Right forelimb (tissue), 1 donor: ENCODE measurements around the gene FZD10.

Source experiments
- DNase-seq: peaks from one replicate; pipeline ENCODE4 v3.0.0-alpha.2; 2018

The FZD10 gene

DNA sequence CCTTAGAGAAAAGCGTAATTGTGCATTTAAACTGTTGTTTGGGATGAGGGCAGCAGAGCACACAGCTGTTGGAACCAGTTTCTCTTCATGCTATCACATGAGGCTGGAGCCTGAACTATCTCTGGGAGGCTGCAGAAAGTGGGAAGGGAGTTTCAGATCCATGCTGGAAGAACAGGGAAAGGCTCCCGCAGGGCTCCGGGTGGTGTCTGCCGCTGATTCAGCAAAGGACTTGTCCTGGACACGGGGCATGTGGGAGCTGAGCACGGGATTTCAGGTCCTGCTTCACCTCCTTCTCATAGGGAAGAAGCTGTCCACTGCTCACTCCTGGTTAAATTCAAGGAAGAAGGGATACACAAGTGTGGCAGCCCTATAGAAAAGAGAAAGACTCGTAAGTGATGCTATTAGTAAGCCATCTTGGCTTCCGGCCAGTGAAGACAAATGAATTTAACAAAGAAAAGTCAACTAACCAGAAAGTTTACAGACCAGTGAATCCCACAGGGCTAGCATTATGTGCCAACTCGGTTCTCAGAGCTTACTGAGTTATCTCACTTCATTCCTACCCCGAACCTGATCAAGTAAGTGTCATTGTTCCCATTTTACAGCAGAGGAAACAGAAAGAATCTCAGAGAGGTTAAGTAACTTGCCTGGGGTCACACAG is 6.7 kb upstream of the FZD10 start:
- DNase-seq = no peak

DNA sequence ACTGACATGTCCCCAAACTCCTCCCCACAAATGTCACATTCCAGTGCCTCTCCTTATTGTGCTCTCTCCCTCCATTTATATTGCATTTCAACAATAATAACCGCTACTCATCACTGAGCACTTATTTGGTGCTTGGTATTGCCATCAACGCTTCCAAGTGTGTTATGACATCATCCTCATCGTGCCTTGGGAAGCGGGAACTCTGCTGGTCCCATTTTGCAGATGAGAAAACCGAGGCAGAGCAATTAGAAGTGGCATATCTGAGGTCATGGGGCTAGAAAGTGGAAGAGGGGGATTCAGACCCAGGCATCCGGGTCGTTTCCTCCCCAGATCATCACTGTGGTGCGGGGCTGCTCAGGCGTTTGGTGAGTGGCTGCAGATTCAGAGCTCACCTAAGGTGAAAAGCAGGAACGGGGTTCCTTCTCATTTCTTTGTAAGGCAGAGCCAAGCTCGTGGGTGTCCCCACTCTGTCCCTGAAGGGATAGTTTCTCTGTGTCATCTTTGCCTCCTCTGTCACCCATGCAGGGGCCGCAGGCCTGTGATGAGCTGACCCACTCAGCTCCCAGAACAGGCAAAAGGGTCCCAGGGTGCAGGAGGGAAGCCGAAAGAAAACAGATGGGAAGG is 5.5 kb upstream of the FZD10 start:
- no peak for DNase-seq

DNA sequence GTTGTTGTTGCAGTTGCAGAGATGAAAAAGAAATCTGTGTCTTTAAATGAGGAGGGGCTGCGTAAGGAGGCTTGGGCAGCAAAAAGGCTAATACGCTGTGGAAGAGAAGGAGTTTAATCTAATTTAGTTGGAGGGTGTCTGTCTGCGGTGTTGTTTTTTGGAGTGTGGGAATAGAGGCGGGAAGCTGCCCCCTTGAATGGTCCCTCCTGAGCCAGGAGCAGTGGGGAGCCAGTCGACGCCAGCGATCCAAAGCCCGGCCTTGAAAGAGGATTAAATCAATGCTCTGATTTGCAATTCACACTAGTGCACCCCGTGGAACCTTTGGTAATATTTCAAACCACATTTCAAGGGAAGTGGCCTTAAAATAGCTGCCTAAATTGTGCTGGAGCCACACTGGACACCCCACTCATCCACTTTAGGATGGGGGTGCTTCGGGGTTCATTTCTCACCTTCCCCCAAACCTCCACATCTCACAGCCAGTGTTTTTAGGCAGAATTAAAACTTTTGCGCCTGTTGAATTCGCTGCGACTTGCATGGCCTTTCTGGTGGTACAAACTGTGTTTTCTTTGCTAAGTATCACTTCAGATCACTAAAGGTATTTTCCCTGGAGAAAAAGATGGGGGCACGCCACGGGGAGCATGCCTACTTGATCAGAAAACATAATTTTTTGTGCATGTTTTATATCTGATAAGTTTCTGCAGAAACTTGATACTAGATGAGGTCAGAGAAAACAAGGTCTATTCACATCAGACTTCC is 4.1 kb upstream of the FZD10 start:
- no peak for DNase-seq

DNA sequence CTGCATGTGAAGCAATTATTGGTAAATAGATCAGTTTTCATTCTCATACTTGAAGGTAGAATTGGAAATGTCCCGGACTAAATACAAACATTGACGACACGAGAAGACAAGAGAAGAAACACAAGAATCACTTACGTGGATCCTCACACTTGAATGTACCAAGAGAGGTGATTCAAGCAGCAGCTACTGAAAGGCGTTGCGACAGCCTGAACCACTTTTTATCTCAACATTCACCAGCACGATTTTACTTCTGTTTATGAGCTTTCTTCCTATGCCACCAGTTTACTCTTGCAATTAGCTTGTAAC is 3.6 kb upstream of the FZD10 start:
- no peak for DNase-seq

DNA sequence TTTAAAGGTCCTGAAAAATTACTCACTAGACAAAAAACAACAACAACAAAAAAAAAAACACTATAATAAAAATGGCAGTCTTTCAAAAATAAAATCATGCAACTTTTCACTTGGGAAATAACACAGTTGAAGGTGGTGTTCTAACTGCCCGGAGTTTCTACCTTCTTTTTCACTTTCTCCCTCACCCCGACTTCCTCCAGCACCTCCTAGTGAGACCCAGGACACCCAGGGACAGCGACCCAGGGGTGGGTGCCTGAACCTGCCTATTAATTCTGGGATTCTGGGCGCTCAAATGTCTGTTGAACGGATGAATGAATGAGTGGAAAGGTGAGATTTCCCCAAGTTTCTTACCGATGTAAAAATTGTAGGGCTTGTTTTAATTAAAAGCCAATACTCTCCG is 2.0 kb upstream of the FZD10 start:
- DNase-seq = no peak

DNA sequence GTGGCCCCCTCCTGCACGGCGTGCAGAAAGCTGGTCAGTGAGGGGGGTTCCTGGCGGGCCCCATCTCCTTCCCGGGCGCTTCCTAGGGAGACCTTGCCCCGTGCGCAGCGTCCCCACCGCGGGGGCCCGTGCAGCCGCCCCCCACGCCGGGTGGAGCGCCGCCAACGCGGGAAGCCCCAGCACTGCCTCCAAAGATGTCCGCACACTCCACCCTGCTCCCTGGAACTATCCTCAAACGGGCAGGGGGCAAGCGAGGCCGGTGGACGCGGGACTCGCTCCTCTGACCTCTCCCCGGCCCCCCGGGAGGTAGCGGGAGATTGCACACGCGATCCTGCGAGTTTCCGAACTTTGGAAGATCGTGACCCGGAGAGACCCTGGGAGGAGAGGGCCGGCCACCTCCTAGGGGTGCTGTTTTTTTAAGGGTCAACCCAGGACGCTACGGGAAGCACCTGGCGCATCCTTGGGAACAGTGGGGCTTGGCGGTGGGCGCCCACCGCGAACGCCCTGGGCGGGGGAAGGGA is 1.5 kb upstream of the FZD10 start:
- no peak for DNase-seq

DNA sequence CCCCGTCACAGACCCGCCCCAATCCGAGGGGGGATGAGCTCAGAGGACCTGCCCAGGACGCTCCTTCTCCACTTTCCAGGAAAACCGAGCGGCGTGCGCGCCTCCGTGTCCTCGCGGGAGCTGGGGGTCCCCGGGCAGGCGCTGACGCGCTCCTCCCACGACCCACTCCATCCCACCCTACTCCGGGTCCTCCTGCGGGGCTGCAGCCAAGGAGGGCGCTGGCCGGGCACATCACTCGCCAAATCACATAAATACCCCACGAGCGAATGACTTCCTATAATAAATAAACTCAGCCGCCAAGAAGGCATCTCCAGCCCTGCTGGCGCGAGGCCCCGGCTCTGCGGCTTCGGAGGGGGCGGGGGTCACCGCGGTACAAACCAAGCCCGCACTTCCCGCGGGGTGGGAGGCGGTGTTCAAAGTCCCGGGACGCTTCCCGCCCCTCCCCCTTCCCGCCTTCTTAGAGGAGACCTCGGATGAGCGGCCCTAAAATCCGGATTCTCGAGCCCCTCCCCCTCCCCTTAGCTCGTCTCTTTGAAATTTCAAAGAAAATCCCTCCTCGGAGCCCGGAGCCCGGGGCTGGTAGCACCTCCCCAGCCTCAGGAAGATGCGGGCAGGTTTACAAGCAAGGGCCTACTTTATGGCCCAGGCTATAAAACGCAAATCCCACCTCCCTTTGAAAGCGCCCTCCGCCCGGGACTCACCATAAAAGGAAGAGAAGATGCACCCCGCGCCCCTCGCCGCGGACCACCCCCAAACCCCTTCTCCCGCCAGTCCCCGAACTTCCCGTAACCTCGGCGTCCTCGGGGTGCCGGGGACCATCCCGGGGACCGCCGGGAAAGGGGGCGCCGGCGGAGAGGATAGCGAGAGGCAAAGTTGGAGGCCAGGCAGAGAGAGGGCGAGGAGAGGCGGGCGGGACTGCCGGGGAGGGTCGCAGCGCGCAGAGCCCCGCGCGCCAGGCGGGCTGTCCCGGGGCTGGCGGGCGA is 712 bp upstream of the FZD10 start:
- DNase-seq = peak; percentile 75

DNA sequence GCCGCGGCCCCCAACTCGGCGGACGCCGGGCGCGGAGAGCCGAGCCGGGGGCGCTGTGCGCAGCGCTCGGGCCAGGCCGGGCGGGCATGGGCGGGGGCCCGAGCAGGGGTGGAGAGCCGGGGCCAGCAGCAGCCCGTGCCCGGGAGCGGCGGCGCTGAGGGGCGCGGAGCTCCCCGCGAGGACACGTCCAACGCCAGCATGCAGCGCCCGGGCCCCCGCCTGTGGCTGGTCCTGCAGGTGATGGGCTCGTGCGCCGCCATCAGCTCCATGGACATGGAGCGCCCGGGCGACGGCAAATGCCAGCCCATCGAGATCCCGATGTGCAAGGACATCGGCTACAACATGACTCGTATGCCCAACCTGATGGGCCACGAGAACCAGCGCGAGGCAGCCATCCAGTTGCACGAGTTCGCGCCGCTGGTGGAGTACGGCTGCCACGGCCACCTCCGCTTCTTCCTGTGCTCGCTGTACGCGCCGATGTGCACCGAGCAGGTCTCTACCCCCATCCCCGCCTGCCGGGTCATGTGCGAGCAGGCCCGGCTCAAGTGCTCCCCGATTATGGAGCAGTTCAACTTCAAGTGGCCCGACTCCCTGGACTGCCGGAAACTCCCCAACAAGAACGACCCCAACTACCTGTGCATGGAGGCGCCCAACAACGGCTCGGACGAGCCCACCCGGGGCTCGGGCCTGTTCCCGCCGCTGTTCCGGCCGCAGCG is 639 bp downstream of the FZD10 start:
- DNase-seq = peak; percentile 54

DNA sequence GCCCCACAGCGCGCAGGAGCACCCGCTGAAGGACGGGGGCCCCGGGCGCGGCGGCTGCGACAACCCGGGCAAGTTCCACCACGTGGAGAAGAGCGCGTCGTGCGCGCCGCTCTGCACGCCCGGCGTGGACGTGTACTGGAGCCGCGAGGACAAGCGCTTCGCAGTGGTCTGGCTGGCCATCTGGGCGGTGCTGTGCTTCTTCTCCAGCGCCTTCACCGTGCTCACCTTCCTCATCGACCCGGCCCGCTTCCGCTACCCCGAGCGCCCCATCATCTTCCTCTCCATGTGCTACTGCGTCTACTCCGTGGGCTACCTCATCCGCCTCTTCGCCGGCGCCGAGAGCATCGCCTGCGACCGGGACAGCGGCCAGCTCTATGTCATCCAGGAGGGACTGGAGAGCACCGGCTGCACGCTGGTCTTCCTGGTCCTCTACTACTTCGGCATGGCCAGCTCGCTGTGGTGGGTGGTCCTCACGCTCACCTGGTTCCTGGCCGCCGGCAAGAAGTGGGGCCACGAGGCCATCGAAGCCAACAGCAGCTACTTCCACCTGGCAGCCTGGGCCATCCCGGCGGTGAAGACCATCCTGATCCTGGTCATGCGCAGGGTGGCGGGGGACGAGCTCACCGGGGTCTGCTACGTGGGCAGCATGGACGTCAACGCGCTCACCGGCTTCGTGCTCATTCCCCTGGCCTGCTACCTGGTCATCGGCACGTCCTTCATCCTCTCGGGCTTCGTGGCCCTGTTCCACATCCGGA is 1.4 kb downstream of the FZD10 start:
- DNase-seq = no peak

DNA sequence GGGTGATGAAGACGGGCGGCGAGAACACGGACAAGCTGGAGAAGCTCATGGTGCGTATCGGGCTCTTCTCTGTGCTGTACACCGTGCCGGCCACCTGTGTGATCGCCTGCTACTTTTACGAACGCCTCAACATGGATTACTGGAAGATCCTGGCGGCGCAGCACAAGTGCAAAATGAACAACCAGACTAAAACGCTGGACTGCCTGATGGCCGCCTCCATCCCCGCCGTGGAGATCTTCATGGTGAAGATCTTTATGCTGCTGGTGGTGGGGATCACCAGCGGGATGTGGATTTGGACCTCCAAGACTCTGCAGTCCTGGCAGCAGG is 1.9 kb downstream of the FZD10 start:
- no peak for DNase-seq

DNA sequence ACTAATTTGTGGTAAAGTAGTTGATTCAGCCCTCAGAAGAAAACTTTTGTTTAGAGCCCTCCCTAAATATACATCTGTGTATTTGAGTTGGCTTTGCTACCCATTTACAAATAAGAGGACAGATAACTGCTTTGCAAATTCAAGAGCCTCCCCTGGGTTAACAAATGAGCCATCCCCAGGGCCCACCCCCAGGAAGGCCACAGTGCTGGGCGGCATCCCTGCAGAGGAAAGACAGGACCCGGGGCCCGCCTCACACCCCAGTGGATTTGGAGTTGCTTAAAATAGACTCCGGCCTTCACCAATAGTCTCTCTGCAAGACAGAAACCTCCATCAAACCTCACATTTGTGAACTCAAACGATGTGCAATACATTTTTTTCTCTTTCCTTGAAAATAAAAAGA is 2.7 kb downstream of the FZD10 start:
- DNase-seq = no peak

DNA sequence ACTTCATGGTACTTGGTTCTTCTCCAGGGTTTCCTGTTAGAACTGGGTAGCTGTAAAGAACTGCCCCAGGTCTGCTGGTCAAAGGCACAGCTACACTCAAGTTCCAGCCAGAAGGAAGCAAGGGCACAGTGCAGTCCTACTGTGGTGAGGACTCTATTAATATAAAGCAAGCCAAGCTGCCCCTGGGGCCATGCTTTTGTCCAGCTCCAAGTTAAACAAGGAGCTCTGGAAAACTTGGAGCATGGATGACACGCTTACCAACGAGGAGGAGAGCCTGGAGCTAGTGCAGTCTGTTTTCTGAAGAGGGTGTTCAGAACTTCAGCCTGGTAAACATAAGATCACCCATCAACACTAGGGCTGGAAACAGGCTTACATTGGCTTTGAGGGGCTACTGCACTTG is 4.0 kb downstream of the FZD10 start:
- no peak for DNase-seq

DNA sequence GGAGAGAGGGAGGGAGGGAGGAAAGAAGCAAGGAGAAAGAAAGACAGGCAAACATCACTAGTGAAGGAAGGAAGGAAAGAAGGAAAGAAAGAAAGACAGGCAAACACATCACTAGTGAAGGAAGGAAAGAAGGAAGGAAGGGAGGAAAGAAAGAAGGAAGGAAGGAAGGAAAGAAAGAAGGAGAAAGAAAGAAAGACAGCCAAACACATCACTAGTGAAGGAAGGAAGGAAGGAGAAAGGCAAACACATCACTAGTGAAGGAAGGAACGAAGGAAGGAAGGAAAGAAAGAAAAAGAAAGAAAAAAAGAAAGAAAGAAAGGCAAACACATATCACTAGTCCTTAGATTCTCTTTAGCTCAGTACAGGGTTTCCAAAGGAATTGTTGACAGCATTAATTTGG is 5.3 kb downstream of the FZD10 start:
- DNase-seq = no peak

DNA sequence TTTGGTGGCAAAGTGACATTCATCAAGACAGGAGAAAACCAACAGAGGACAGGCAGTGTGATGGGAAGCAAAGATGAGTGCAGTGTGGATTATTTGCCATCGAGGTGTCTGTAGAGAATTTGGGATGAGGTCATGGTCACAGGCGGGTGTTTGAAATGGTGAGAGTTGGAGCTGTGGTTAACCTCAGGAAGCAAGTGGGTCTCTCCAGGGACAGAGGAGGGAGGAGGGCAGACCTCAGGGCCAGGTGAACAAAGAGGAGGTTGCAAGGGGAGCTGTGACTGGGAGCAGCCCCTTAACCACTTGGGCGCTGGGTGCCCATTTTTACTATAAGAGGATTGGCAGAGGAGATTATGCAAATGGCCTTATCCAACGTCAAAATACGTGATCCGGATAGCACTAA is 7.0 kb downstream of the FZD10 start:
- DNase-seq = no peak

DNA sequence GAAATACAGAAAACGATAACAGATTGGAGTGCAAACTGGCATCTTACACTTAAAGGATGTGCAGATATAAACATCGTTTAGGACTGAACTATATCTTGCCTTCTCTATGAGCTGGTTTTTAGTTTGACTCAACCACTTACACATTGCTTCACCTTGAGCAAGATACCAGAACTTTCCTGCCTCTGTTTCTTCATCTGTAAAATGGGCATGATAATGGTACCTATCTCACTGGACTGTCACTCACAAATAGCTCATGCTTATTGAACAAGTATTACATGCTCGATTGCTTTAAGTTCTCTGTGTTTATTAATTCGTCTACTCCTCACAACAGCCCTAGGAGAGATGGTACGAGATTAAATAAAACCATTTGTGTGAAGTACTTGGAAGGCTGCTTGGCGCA is 7.7 kb downstream of the FZD10 start:
- DNase-seq = no peak

DNA sequence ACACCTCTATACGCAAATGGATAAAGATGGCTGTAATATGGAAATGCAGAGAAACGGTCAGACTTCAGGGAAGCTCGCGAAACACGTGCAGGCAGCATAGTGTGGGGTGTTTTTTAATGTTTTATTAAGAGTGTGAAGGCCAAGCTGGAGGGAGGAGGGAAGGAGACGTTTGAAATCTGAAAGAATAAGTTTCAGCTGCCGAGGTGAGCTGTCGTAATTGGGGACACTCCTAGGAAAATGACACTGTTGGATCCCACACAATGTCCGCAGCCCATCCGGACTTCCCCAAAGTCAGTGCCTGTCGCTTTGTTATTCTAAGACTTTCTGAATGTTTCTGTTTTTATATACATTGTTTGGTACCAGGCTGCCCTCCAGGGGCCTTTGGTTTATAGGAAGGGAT is 8.3 kb downstream of the FZD10 start:
- no peak for DNase-seq

DNA sequence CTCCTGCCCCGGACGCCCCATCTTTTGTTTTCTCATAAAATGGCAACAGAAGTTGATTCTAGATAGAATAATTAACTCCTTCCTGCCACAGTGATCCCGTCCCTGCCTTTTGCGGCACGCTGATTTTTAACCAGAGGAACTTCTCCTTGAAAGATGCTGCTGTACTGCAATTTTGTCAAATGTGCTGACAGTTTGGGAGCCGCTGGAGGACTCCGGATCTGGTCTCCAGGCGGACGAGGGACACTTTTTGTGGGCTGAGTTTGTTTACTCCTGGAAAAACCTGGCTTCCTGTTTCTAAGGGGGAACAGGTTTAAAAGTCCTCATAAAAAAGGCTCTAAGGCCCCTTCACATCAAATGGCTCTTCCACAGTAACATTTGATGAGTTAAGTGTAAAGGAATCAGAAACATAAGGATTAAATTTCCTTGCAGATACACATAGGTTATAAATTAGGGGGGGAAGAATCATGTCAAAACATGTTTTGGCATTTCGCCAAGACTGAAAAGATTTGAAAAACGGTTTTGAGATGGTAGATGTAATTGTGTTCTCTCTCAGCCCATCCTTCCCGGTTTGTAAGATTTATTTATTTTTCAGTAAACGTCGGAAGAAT is 15.5 kb downstream of the FZD10 start:
- DNase-seq = no peak

DNA sequence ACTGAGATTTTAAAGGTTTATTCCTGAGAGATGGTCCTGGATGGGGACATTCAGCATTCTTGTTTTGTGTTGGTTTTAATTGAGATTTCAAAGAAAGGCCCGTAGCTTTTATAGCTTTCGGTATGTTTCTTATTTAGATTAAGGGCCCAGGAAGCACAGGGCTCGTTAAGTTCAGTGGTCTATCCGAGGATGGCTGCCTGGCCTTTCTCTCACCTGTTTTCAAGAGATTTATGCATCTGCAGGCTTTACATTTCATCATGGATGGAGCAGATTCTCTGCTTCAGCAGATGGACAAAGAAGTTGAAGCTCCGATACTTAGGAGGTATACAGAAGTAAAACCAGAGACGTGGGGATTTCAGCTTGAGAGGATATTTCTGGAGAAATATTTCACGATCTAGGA is 16.0 kb downstream of the FZD10 start:
- DNase-seq = no peak

DNA sequence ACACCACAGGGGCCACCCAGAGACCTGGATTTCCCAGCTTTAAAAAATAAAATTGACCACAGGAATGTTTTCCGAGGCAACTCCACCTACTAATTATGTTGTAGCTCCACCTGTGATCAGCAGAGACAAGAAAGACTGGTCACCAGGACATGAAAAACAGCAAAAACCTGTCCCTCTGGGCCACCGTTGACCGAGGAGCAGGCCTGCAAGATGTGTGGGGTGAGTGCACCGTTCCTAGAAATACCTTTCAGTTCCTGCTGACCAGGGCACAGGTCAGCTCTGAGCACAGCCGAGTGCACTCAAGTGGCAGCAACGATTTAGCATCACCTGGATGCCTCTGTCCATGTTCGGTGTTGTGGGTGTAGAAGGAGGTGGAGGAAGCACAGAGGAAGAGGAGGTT is 16.9 kb downstream of the FZD10 start:
- no peak for DNase-seq

DNA sequence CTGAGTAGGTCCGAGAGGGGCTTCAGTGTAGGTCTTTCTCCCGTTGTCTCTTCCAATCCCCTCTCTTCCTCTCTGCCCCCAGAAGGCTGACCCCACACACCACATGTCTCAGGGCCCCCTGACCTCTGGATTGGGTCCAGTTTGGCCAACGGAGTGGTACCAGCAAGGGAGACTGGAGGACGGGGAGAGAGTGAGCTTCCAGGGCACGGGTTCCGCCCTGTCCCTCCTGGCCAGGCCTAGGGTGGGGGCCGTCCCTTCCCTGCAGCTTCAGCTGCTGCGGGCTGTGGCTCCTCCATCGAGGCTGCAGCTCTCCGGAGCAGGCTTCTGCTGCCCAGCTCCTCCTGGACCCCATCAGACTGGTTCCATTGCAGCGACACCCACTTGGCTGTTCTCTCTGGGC is 17.4 kb downstream of the FZD10 start:
- no peak for DNase-seq

DNA sequence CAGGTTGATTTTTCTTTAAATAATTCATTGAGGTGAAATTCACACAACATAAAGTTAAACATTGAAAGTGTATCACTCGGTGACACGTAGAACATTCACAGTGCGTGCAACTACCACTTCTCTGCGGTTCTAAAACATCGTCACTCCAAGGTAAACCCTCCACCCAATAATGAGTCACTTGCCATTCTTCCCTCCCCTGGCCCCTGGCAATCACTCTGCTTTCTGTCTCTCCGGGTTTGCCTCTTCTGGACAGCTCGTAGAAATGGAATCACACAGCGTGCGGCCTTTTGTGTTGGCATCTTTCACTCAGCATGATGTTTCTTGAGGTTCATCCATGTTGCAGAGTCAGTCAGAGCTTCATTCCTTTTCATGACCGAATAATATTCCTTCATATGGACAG is 18.9 kb downstream of the FZD10 start:
- DNase-seq = no peak
